GM12878 (cell line): Measurements from ENCODE around the gene ZCCHC3. TPM values are rescaled to one million over a fixed set of nuclear protein-coding genes. Genes with fewer than 3 reads are reported as not detected.

Experiments used
- ATAC-seq: fragments of 200-7000 bp; cut with Tn5 transposase; 3 replicates; pipeline ENCODE4 v1.9.1; 2020; ENCODE audit warnings: mild to moderate bottlenecking, moderate library complexity
- BruUV-seq: library from RNA; stranded (reverse); fragments of 400-500 nt; replicated peaks from 2 replicates; lab custom pipeline; 2021; lab: Mats Ljungman, UMichigan
- CTCF ChIA-PET: fragments of 300-600 bp; sonication (Branson Sonifier 250); formaldehyde crosslinking; extraction: SDS; loops from one replicate; lab custom pipeline; 2021; ENCODE audit warnings: inconsistent platforms; lab: Yijun Ruan, JAX
- POLR2A ChIA-PET: fragments of 350-600 bp; formaldehyde crosslinking; extraction: SDS; loops from one replicate; lab custom pipeline; 2021; ENCODE audit warnings: inconsistent platforms; lab: Charles Lee
- RAD21 ChIA-PET: fragments of 300-600 bp; sonication (Branson Sonifier 250); formaldehyde crosslinking; loops from one replicate; lab custom pipeline; 2023; ENCODE audit warnings: antibody characterized with exemption; ENCODE audit not compliant: unreplicated experiment; lab: Charles Lee
- SMC1A ChIA-PET: fragments of 300-600 bp; sonication (Branson Sonifier 250); formaldehyde crosslinking; loops from one replicate; lab custom pipeline; 2023; ENCODE audit not compliant: unreplicated experiment, uncharacterized antibody; lab: Charles Lee
- DNase-seq: peaks from one replicate; pipeline ENCODE4 v3.0.0-alpha.2; 2011; ENCODE audit warnings: low read depth, low spot score
- FAIRE-seq: peaks from 3 replicates; lab custom pipeline; 2011; peaks lifted over from hg19 to GRCh38; lab: Jason Lieb, UNC
- H2AFZ ChIP-seq: 2 replicates; pipeline ENCODE4 v1.6.0; 2011; ENCODE audit warnings: low read depth, low read length, control low read depth; ENCODE audit not compliant: control insufficient read depth
- H3K27ac ChIP-seq: 2 replicates; pipeline ENCODE4 v1.5.1; 2011; ENCODE audit warnings: control low read depth; ENCODE audit not compliant: control insufficient read depth, insufficient read depth
- H3K27me3 ChIP-seq, 2 experiments: replicated peaks in 1 of 2; 2 replicates each; pipeline versions ENCODE4 v1.6.0 to v1.6.1; 2011; ENCODE audit warnings: low read length in 1 of 2; ENCODE audit not compliant: control insufficient read depth in 2 of 2, insufficient read depth in 2 of 2
- H3K36me3 ChIP-seq, 2 experiments: 2 replicates each; pipeline ENCODE4 v1.5.1; 2011; ENCODE audit warnings: low read length in 1 of 2; ENCODE audit not compliant: control insufficient read depth in 2 of 2, insufficient read depth in 2 of 2
- H3K4me1 ChIP-seq: 2 replicates; pipeline ENCODE4 v1.6.1; 2011; ENCODE audit warnings: mild to moderate bottlenecking, low read length, moderate library complexity, mixed read lengths; ENCODE audit not compliant: control insufficient read depth, insufficient read depth
- H3K4me2 ChIP-seq: 2 replicates; pipeline ENCODE4 v1.6.0; 2011; ENCODE audit warnings: control low read depth; ENCODE audit not compliant: control insufficient read depth, insufficient read depth
- H3K4me3 ChIP-seq: fragments of 200-600 bp; sonication (generic); 2 replicates; pipeline ENCODE4 v1.5.1; 2016
- H3K79me2 ChIP-seq: 2 replicates; pipeline ENCODE4 v1.6.0; 2011; ENCODE audit warnings: low read length; ENCODE audit not compliant: control insufficient read depth, insufficient read depth
- H3K9ac ChIP-seq: 2 replicates; pipeline ENCODE4 v1.8.0; 2011; ENCODE audit warnings: low read length, control low read depth, mixed read lengths; ENCODE audit not compliant: control insufficient read depth, insufficient read depth
- H3K9me3 ChIP-seq: replicated peaks from 3 replicates; pipeline ENCODE4 v1.5.1; 2011; ENCODE audit warnings: mild to moderate bottlenecking, low read length; ENCODE audit not compliant: control insufficient read depth, insufficient read depth
- H4K20me1 ChIP-seq: 2 replicates; pipeline ENCODE4 v1.6.0; 2011; ENCODE audit not compliant: control insufficient read depth, insufficient read depth
- ATF7 ChIP-seq: fragments of 450-650 bp; IDR thresholded peaks from 2 replicates; pipeline ENCODE4 v1.6.1; 2016; ENCODE audit warnings: low read depth, mild to moderate bottlenecking
- FOS ChIP-seq: IDR thresholded peaks from 3 replicates; pipeline ENCODE4 v1.6.1; 2011; ENCODE audit warnings: borderline replicate concordance; ENCODE audit not compliant: insufficient read length; ENCODE audit errors: extremely low read depth
- KLF5 ChIP-seq: fragments of 450-650 bp; IDR thresholded peaks from 2 replicates; pipeline ENCODE4 v1.6.1; 2014; ENCODE audit warnings: mild to moderate bottlenecking; ENCODE audit not compliant: partially characterized antibody
- LARP7 ChIP-seq: fragments of 450-650 bp; IDR thresholded peaks from 2 replicates; pipeline ENCODE4 v1.6.1; 2017; ENCODE audit warnings: mild to moderate bottlenecking
- MTA2 ChIP-seq: fragments of 450-650 bp; IDR thresholded peaks from 2 replicates; pipeline ENCODE4 v1.6.1; 2016; ENCODE audit warnings: low read depth, mild to moderate bottlenecking, moderate library complexity
- PML ChIP-seq: IDR thresholded peaks from 2 replicates; pipeline ENCODE4 v1.6.1; 2012; ENCODE audit warnings: low read length, inconsistent platforms
- POLR2A ChIP-seq: IDR thresholded peaks from 2 replicates; pipeline ENCODE4 v1.6.1; 2011; ENCODE audit warnings: low read depth, mild to moderate bottlenecking, low read length
- POLR2AphosphoS2 ChIP-seq: IDR thresholded peaks from 2 replicates; pipeline ENCODE4 v1.6.1; 2011; ENCODE audit warnings: low read depth, mild to moderate bottlenecking, low read length, improper control_type of control experiment, moderate library complexity
- RAD51 ChIP-seq: fragments of 450-650 bp; IDR thresholded peaks from 2 replicates; pipeline ENCODE4 v1.6.1; 2016; ENCODE audit warnings: moderate library complexity, mild to moderate bottlenecking, inconsistent platforms
- RFX5 ChIP-seq: IDR thresholded peaks from 2 replicates; pipeline ENCODE4 v1.6.1; 2011; ENCODE audit warnings: low read depth, low read length, improper control_type of control experiment
- RUNX3 ChIP-seq: IDR thresholded peaks from 2 replicates; pipeline ENCODE4 v1.6.1; 2012; ENCODE audit warnings: low read length, inconsistent platforms
- STAT1 ChIP-seq: fragments of 450-650 bp; conservative IDR thresholded peaks from 2 replicates; pipeline ENCODE4 v1.6.1; 2014; ENCODE audit warnings: antibody characterized with exemption, mild to moderate bottlenecking
- STAT3 ChIP-seq: IDR thresholded peaks from 2 replicates; pipeline ENCODE4 v1.6.1; 2011; ENCODE audit warnings: low read depth, low read length, improper control_type of control experiment
- YY1 ChIP-seq: IDR thresholded peaks from 2 replicates; pipeline ENCODE4 v1.6.1; 2011; ENCODE audit warnings: low read depth, mild to moderate bottlenecking, low read length
- WGBS: methylation state at CpG from one replicate; pipeline ENCODE4 v1.1.6; 2016; ENCODE audit warnings: low lambda C conversion rate; ENCODE audit not compliant: insufficient replicate concordance, insufficient coverage; ENCODE audit errors: missing lambda C conversion rate; 5-methylcytosine and 5-hydroxymethylcytosine counted together
- in situ Hi-C: fragments of 300-500 bp; cut with MboI; formaldehyde crosslinking; loops from 9 replicates; pipeline ENCODE4 v1.14.3; 2018; ENCODE audit warnings: mixed read lengths
- intact Hi-C: fragments of 100-400 bp; cut with micrococcal nuclease; formaldehyde crosslinking; loops from one replicate; pipeline ENCODE4 v1.14.2; 2022; ENCODE audit not compliant: unreplicated experiment
- polyA plus RNA-seq, 11 experiments: library from polyadenylated mRNA; depleted of rRNA in 4 of 11; unstranded in 6 of 11; stranded (reverse) in 5 of 11; fragments of >200 nt; fragmentation: Nextera tagmentation in 4 of 11; fragmentation: Illumina TruSeq in 1 of 11; extraction: Ambion mirVana in 4 of 11; extraction: Trizol in 1 of 11; gene quantifications; 1 replicate in 1 of 11; 2 replicates in 10 of 11; pipeline versions ENCODE4 v1.2.1 to v1.2.3, GENCODE V29; 2011 to 2016; ENCODE audit warnings: inconsistent platforms in 2 of 11, missing spikeins in 2 of 11, low read depth in 1 of 11
- total RNA-seq, 4 experiments: library from RNA; depleted of rRNA in 3 of 4; stranded (reverse); fragments of >200 nt in 3 of 4; fragmentation: Illumina TruSeq in 1 of 4; extraction: Trizol in 1 of 4; gene quantifications; 2 replicates each; pipeline versions ENCODE4 v1.2.1 to v1.2.3, GENCODE V29; 2013 to 2021
- TF ChIP-seq, protein P1 (sequence below): fragments of 450-650 bp; formaldehyde crosslinking; IDR thresholded peaks from 2 replicates; pipeline ENCODE4 v1.5.0; 2022; ENCODE audit warnings: mild to moderate bottlenecking, missing genetic modification characterization
- TF ChIP-seq, protein P2 (sequence below): fragments of 450-650 bp; IDR thresholded peaks from 2 replicates; pipeline ENCODE4 v1.6.1; 2014; ENCODE audit warnings: mild to moderate bottlenecking
- TF ChIP-seq, protein P3 (sequence below): IDR thresholded peaks from 2 replicates; pipeline ENCODE4 v1.6.1; 2011; ENCODE audit warnings: borderline replicate concordance, low read depth, mild to moderate bottlenecking, moderate library complexity, low read length; ENCODE audit not compliant: insufficient read depth, poor library complexity, severe bottlenecking

ZCCHC3 gene
- total and polyA plus RNA-seq, 10 of the 15 experiments (the other 5 are each of a cell fraction or from before 2014, with no cell fraction given) = 5.3 to 36.1 (median 17.2) TPM

DNA sequence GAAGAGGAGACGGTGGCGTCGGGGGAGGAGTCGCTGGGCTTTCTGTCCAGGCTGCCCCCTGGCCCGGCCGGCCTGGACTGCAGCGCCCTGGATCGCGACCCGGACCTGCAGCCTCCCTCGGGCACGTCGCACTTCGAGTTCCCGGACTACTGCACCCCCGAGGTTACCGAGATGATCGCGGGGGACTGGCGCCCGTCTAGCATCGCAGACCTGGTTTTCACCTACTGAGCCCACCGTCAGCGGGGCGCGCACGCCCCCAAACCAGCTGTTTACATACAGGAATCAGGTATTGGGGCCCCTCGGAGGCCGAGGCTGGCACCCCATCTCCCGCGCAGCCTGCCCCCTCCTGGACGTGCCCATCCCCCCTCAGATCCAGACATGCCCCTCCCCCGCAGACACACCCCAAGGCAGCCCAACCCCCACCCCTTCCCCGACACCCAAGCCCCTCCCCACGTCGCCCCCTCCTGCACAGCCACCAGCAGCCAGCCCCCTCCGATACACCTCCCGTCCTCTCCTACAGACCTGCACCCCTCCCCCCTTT is 29.3 kb downstream of the ZCCHC3 start (continued):
- TF ChIP-seq FOS (no peak), POLR2A (no peak; the same call in 1 of the 2 replicates), MTA2 (no peak; the same call in 1 of the 2 replicates), PML (no peak), POLR2AphosphoS2 (no peak), ATF7 (no peak)
- TF ChIP-seq, all 136 proteins: peak for 6

DNA sequence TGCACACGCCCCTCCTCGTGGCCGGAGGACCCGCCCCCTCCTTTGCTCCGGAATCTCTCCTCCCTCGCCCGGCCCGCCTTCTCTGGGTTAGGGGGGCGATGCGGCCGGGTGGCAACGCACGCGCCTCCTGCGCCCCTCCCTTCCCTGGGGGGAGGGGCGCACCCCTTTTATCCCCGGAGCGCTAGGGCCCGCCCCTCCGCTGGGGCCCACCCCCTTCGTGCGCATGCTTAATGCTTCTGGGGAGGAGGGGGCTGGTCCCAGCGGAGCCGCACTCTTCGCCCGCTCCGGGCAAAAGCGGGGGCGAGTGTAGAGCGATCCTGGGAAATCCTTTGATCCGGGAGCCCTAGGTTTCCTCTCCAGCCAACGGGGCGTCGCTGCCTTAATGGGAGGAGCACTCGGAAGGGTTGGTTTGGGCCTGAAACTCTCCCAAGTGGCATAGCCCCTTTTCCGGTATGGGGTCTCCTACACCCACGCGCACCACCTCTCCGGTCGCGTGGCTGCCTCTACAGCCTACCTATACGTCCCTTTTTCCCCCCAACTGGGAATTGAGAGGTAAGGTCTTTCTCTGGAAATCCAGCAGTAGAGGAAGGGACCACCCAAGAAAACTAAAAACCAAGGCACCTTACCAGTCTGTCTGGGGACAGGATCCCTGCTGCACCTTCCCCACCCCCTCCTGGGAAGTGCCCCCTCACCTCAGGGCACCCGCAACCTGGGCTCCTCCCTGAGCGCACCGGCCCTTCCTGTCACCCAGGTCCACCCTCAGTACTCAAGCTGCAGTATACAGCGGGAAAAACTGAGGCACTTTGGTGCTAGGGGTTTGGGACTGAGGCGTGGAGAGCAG is 30.0 kb downstream of the ZCCHC3 start:
- Histone ChIP-seq H3K9me3 (no peaks in the 10 kb centered on the region), H4K20me1 (peaks cover 4% of the 10 kb centered on the region), H3K79me2 (peaks cover 11% of the 10 kb centered on the region), H2AFZ (peak overlapping the region; percentile 78), H3K4me3 (peak overlapping the region; percentile 85), H3K36me3 (no peaks in the 10 kb centered on the region; a peak in 1 of 4 replicates), H3K27ac (peak overlapping the region; percentile 34), H3K4me2 (peak overlapping the region; percentile 84), H3K4me1 (peaks cover 15% of the 10 kb centered on the region), H3K27me3 (no peaks in the 10 kb centered on the region), H3K9ac (peak overlapping the region; percentile 57)
- CTCF ChIA-PET = interaction anchor here (1.6 to 4.6 kb wide), 2 partner anchors 62 to 117 kb away, joined by 5 to 59 read pairs; no protein-coding TSS in a partner anchor
- in situ Hi-C loops = no loop called here
- ATAC-seq (peak; percentile 37), FAIRE-seq (no peak), DNase-seq (peak; percentile 68)
- RAD21 ChIA-PET = interaction anchor here (0.7 kb wide), 1 partner anchor 20 kb away, joined by 3 read pairs; no protein-coding TSS in a partner anchor
- POLR2A ChIA-PET = interaction anchor here (1.2 kb wide), 1 partner anchor 29 kb away, joined by 3 read pairs; no protein-coding TSS in a partner anchor
- TSS peak; percentile 80 for BruUV-seq
- intact Hi-C loops = loop anchor here (1.0 kb wide), 1 partner anchor 37 kb away; the partner anchor contains the start of gene C20orf96
- SMC1A ChIA-PET = no interaction called here
- WGBS = 13% methylated on average over 39 of the region's 47 CpGs
- TF ChIP-seq PML (no peak), RUNX3 (no peak), LARP7 (no peak; the same call in 1 of the 2 replicates), YY1 (no peak), STAT3 (no peak), STAT1 (no peak), KLF5 (no peak), RFX5 (peak; percentile 60; the same call in 1 of the 2 replicates), RAD51 (no peak)
- TF ChIP-seq, protein P1, sequence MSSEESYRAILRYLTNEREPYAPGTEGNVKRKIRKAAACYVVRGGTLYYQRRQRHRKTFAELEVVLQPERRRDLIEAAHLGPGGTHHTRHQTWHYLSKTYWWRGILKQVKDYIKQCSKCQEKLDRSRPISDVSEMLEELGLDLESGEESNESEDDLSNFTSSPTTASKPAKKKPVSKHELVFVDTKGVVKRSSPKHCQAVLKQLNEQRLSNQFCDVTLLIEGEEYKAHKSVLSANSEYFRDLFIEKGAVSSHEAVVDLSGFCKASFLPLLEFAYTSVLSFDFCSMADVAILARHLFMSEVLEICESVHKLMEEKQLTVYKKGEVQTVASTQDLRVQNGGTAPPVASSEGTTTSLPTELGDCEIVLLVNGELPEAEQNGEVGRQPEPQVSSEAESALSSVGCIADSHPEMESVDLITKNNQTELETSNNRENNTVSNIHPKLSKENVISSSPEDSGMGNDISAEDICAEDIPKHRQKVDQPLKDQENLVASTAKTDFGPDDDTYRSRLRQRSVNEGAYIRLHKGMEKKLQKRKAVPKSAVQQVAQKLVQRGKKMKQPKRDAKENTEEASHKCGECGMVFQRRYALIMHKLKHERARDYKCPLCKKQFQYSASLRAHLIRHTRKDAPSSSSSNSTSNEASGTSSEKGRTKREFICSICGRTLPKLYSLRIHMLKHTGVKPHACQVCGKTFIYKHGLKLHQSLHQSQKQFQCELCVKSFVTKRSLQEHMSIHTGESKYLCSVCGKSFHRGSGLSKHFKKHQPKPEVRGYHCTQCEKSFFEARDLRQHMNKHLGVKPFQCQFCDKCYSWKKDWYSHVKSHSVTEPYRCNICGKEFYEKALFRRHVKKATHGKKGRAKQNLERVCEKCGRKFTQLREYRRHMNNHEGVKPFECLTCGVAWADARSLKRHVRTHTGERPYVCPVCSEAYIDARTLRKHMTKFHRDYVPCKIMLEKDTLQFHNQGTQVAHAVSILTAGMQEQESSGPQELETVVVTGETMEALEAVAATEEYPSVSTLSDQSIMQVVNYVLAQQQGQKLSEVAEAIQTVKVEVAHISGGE (CRISPR knock-in tag) = no peak
- TF ChIP-seq, protein P2, sequence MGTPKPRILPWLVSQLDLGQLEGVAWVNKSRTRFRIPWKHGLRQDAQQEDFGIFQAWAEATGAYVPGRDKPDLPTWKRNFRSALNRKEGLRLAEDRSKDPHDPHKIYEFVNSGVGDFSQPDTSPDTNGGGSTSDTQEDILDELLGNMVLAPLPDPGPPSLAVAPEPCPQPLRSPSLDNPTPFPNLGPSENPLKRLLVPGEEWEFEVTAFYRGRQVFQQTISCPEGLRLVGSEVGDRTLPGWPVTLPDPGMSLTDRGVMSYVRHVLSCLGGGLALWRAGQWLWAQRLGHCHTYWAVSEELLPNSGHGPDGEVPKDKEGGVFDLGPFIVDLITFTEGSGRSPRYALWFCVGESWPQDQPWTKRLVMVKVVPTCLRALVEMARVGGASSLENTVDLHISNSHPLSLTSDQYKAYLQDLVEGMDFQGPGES = no peak
- TF ChIP-seq, protein P3, sequence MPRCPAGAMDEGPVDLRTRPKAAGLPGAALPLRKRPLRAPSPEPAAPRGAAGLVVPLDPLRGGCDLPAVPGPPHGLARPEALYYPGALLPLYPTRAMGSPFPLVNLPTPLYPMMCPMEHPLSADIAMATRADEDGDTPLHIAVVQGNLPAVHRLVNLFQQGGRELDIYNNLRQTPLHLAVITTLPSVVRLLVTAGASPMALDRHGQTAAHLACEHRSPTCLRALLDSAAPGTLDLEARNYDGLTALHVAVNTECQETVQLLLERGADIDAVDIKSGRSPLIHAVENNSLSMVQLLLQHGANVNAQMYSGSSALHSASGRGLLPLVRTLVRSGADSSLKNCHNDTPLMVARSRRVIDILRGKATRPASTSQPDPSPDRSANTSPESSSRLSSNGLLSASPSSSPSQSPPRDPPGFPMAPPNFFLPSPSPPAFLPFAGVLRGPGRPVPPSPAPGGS = no peak
